Measurements from ENCODE around the gene MMP2.

Gene MMP2

GRCh38 chr16:55444754-55445485 lies 34.1 kb upstream of the MMP2 start:
- no peaks in the 10 kb centered on the region for H3K4me1 ChIP-seq (ENCODE audit: control insufficient read depth, insufficient read depth, low read length, poor library complexity, severe bottlenecking)
- no peaks in the 10 kb centered on the region for H3K9me3 ChIP-seq (ENCODE audit: control insufficient read depth, low read length)
- no peak overlapping the region for H3K27ac ChIP-seq (ENCODE audit: insufficient read depth, low read length, poor library complexity, severe bottlenecking)
- DNase-seq = no peak
- H3K27me3 ChIP-seq (replicated peaks; ENCODE audit: control insufficient read depth, insufficient read depth, low read length, poor library complexity, severe bottlenecking) = no peaks in the 10 kb centered on the region
- no peak overlapping the region for H3K4me3 ChIP-seq (ENCODE audit: insufficient read depth, low read depth, low read length, poor library complexity, severe bottlenecking)
- no peaks in the 10 kb centered on the region for H3K36me3 ChIP-seq (ENCODE audit: control insufficient read depth, insufficient read depth, low read length)

- DNase-seq = no peak
- H3K9me3 ChIP-seq (ENCODE audit: control insufficient read depth, low read length) = no peaks in the 10 kb centered on the region
Observed at GRCh38 chr16:55447231-55447630, 31.8 kb upstream of the MMP2 start.

GRCh38 chr16:55452996-55453395 lies 26.0 kb upstream of the MMP2 start:
- Histone ChIP-seq H3K36me3 (ENCODE audit: control insufficient read depth, insufficient read depth, low read length) (no peaks in the 10 kb centered on the region), H3K27me3 (replicated peaks; ENCODE audit: control insufficient read depth, insufficient read depth, low read length, poor library complexity, severe bottlenecking) (no peaks in the 10 kb centered on the region), H3K27ac (ENCODE audit: insufficient read depth, low read length, poor library complexity, severe bottlenecking) (no peak overlapping the region), H3K9me3 (ENCODE audit: control insufficient read depth, low read length) (no peaks in the 10 kb centered on the region), H3K4me3 (ENCODE audit: insufficient read depth, low read depth, low read length, poor library complexity, severe bottlenecking) (no peak overlapping the region), H3K4me1 (ENCODE audit: control insufficient read depth, insufficient read depth, low read length, poor library complexity, severe bottlenecking) (no peaks in the 10 kb centered on the region)
- no peak for DNase-seq

More at GRCh38 chr16:55447231-55447630, 31.8 kb upstream of the MMP2 start:
- no peak overlapping the region for H3K4me3 ChIP-seq (ENCODE audit: insufficient read depth, low read depth, low read length, poor library complexity, severe bottlenecking)
- H3K27me3 ChIP-seq (replicated peaks; ENCODE audit: control insufficient read depth, insufficient read depth, low read length, poor library complexity, severe bottlenecking) = no peaks in the 10 kb centered on the region
- no peaks in the 10 kb centered on the region for H3K36me3 ChIP-seq (ENCODE audit: control insufficient read depth, insufficient read depth, low read length)
- no peak overlapping the region for H3K27ac ChIP-seq (ENCODE audit: insufficient read depth, low read length, poor library complexity, severe bottlenecking)
- no peaks in the 10 kb centered on the region for H3K4me1 ChIP-seq (ENCODE audit: control insufficient read depth, insufficient read depth, low read length, poor library complexity, severe bottlenecking)

- DNase-seq = no peak
- Histone ChIP-seq H3K36me3 (ENCODE audit: control insufficient read depth, insufficient read depth, low read length) (no peaks in the 10 kb centered on the region), H3K27me3 (replicated peaks; ENCODE audit: control insufficient read depth, insufficient read depth, low read length, poor library complexity, severe bottlenecking) (no peaks in the 10 kb centered on the region), H3K27ac (ENCODE audit: insufficient read depth, low read length, poor library complexity, severe bottlenecking) (no peak overlapping the region), H3K4me3 (ENCODE audit: insufficient read depth, low read depth, low read length, poor library complexity, severe bottlenecking) (no peak overlapping the region), H3K4me1 (ENCODE audit: control insufficient read depth, insufficient read depth, low read length, poor library complexity, severe bottlenecking) (no peaks in the 10 kb centered on the region), H3K9me3 (ENCODE audit: control insufficient read depth, low read length) (no peaks in the 10 kb centered on the region)
Observed at GRCh38 chr16:55453909-55454308, 25.1 kb upstream of the MMP2 start.

- Histone ChIP-seq H3K4me1 (ENCODE audit: control insufficient read depth, insufficient read depth, low read length, poor library complexity, severe bottlenecking) (no peaks in the 10 kb centered on the region), H3K27ac (ENCODE audit: insufficient read depth, low read length, poor library complexity, severe bottlenecking) (no peak overlapping the region), H3K9me3 (ENCODE audit: control insufficient read depth, low read length) (no peaks in the 10 kb centered on the region), H3K36me3 (ENCODE audit: control insufficient read depth, insufficient read depth, low read length) (no peaks in the 10 kb centered on the region), H3K27me3 (replicated peaks; ENCODE audit: control insufficient read depth, insufficient read depth, low read length, poor library complexity, severe bottlenecking) (no peaks in the 10 kb centered on the region), H3K4me3 (ENCODE audit: insufficient read depth, low read depth, low read length, poor library complexity, severe bottlenecking) (no peak overlapping the region)
- DNase-seq = no peak
Observed at GRCh38 chr16:55454861-55455260, 24.1 kb upstream of the MMP2 start.

GRCh38 chr16:55462241-55462640 lies 16.8 kb upstream of the MMP2 start:
- no peaks in the 10 kb centered on the region for H3K9me3 ChIP-seq (ENCODE audit: control insufficient read depth, low read length)
- H3K27me3 ChIP-seq (replicated peaks; ENCODE audit: control insufficient read depth, insufficient read depth, low read length, poor library complexity, severe bottlenecking) = no peaks in the 10 kb centered on the region
- no peak overlapping the region for H3K4me3 ChIP-seq (ENCODE audit: insufficient read depth, low read depth, low read length, poor library complexity, severe bottlenecking)
- no peak overlapping the region for H3K27ac ChIP-seq (ENCODE audit: insufficient read depth, low read length, poor library complexity, severe bottlenecking)
- no peak for DNase-seq
- H3K4me1 ChIP-seq (ENCODE audit: control insufficient read depth, insufficient read depth, low read length, poor library complexity, severe bottlenecking) = no peaks in the 10 kb centered on the region
- no peaks in the 10 kb centered on the region for H3K36me3 ChIP-seq (ENCODE audit: control insufficient read depth, insufficient read depth, low read length)

GRCh38 chr16:55464375-55464774 lies 14.6 kb upstream of the MMP2 start:
- no peaks in the 10 kb centered on the region for H3K36me3 ChIP-seq (ENCODE audit: control insufficient read depth, insufficient read depth, low read length)
- no peak for DNase-seq
- no peak overlapping the region for H3K27ac ChIP-seq (ENCODE audit: insufficient read depth, low read length, poor library complexity, severe bottlenecking)
- no peak overlapping the region for H3K4me3 ChIP-seq (ENCODE audit: insufficient read depth, low read depth, low read length, poor library complexity, severe bottlenecking)
- H3K27me3 ChIP-seq (replicated peaks; ENCODE audit: control insufficient read depth, insufficient read depth, low read length, poor library complexity, severe bottlenecking) = no peaks in the 10 kb centered on the region
- H3K4me1 ChIP-seq (ENCODE audit: control insufficient read depth, insufficient read depth, low read length, poor library complexity, severe bottlenecking) = no peaks in the 10 kb centered on the region
- no peaks in the 10 kb centered on the region for H3K9me3 ChIP-seq (ENCODE audit: control insufficient read depth, low read length)

GRCh38 chr16:55465077-55465896 lies 13.7 kb upstream of the MMP2 start:
- no peak overlapping the region for H3K4me3 ChIP-seq (ENCODE audit: insufficient read depth, low read depth, low read length, poor library complexity, severe bottlenecking)

GRCh38 chr16:55466209-55466608 lies 12.8 kb upstream of the MMP2 start:
- H3K9me3 ChIP-seq (ENCODE audit: control insufficient read depth, low read length) = no peaks in the 10 kb centered on the region
- H3K4me3 ChIP-seq (ENCODE audit: insufficient read depth, low read depth, low read length, poor library complexity, severe bottlenecking) = no peak overlapping the region
- no peaks in the 10 kb centered on the region for H3K4me1 ChIP-seq (ENCODE audit: control insufficient read depth, insufficient read depth, low read length, poor library complexity, severe bottlenecking)
- no peak for DNase-seq
- H3K27me3 ChIP-seq (replicated peaks; ENCODE audit: control insufficient read depth, insufficient read depth, low read length, poor library complexity, severe bottlenecking) = no peaks in the 10 kb centered on the region
- no peak overlapping the region for H3K27ac ChIP-seq (ENCODE audit: insufficient read depth, low read length, poor library complexity, severe bottlenecking)
- H3K36me3 ChIP-seq (ENCODE audit: control insufficient read depth, insufficient read depth, low read length) = no peaks in the 10 kb centered on the region

More at GRCh38 chr16:55465077-55465896, 13.7 kb upstream of the MMP2 start:
- DNase-seq = peak; percentile 57 to 72 (median 61)
- Histone ChIP-seq H3K27me3 (replicated peaks; ENCODE audit: control insufficient read depth, insufficient read depth, low read length, poor library complexity, severe bottlenecking) (no peaks in the 10 kb centered on the region), H3K9me3 (ENCODE audit: control insufficient read depth, low read length) (no peaks in the 10 kb centered on the region), H3K4me1 (ENCODE audit: control insufficient read depth, insufficient read depth, low read length, poor library complexity, severe bottlenecking) (no peaks in the 10 kb centered on the region), H3K36me3 (ENCODE audit: control insufficient read depth, insufficient read depth, low read length) (no peaks in the 10 kb centered on the region), H3K27ac (ENCODE audit: insufficient read depth, low read length, poor library complexity, severe bottlenecking) (no peak overlapping the region)

GRCh38 chr16:55467898-55468297 lies 11.1 kb upstream of the MMP2 start:
- H3K4me3 ChIP-seq (ENCODE audit: insufficient read depth, low read depth, low read length, poor library complexity, severe bottlenecking) = no peak overlapping the region
- no peak for DNase-seq

More at GRCh38 chr16:55467898-55468297, 11.1 kb upstream of the MMP2 start:
- H3K9me3 ChIP-seq (ENCODE audit: control insufficient read depth, low read length) = no peaks in the 10 kb centered on the region
- H3K27ac ChIP-seq (ENCODE audit: insufficient read depth, low read length, poor library complexity, severe bottlenecking) = no peak overlapping the region
- no peaks in the 10 kb centered on the region for H3K4me1 ChIP-seq (ENCODE audit: control insufficient read depth, insufficient read depth, low read length, poor library complexity, severe bottlenecking)
- H3K36me3 ChIP-seq (ENCODE audit: control insufficient read depth, insufficient read depth, low read length) = no peaks in the 10 kb centered on the region
- H3K27me3 ChIP-seq (replicated peaks; ENCODE audit: control insufficient read depth, insufficient read depth, low read length, poor library complexity, severe bottlenecking) = no peaks in the 10 kb centered on the region

All from effector memory CD4-positive, alpha-beta T cell (primary cell).